HUES64 (cell line): Measurements from ENCODE around the gene WNT16.

Experiments
- H3K27ac ChIP-seq: 2 replicates; pipeline ENCODE4 v1.7.0; 2013; ENCODE audit warnings: low read depth, low read length, inconsistent platforms
- H3K27me3 ChIP-seq: 2 replicates; pipeline ENCODE4 v1.6.1; 2013; ENCODE audit warnings: mild to moderate bottlenecking, low read length; ENCODE audit not compliant: insufficient read depth
- H3K36me3 ChIP-seq: 2 replicates; pipeline ENCODE4 v1.6.1; 2013; ENCODE audit warnings: mild to moderate bottlenecking, low read length; ENCODE audit not compliant: insufficient read depth
- H3K4me1 ChIP-seq: 2 replicates; pipeline ENCODE4 v1.6.1; 2013; ENCODE audit warnings: mild to moderate bottlenecking, low read length, moderate library complexity; ENCODE audit not compliant: insufficient read depth
- H3K4me3 ChIP-seq: 2 replicates; pipeline ENCODE4 v1.5.1; 2013; ENCODE audit warnings: mild to moderate bottlenecking, low read length, moderate library complexity
- H3K9ac ChIP-seq: 2 replicates; pipeline ENCODE4 v1.6.1; 2013; ENCODE audit warnings: mild to moderate bottlenecking, low read depth, low read length
- H3K9me3 ChIP-seq: 2 replicates; pipeline ENCODE4 v1.6.1; 2013; ENCODE audit warnings: low read depth, low read length; ENCODE audit not compliant: insufficient read depth
- WGBS: fragments of 150-250, 120-280 bp; methylation state at CpG from one replicate; pipeline ENCODE4 v1.1.7; 2013; ENCODE audit warnings: missing lambda C conversion rate; 5-methylcytosine and 5-hydroxymethylcytosine counted together

The WNT16 gene

GRCh38 chr7:121382473-121382872 is 53.7 kb downstream of the WNT16 start:
- Histone ChIP-seq H3K27me3 (no peaks in the 10 kb centered on the region), H3K4me3 (no peak overlapping the region), H3K4me1 (no peaks in the 10 kb centered on the region), H3K9me3 (no peaks in the 10 kb centered on the region), H3K36me3 (peaks cover 43% of the 10 kb centered on the region), H3K27ac (no peak overlapping the region), H3K9ac (no peak overlapping the region)

- Histone ChIP-seq H3K4me3 (no peak overlapping the region), H3K27ac (no peak overlapping the region), H3K9ac (no peak overlapping the region), H3K27me3 (no peaks in the 10 kb centered on the region), H3K4me1 (peaks cover 3% of the 10 kb centered on the region; the same call in 1 of the 2 replicates), H3K9me3 (no peaks in the 10 kb centered on the region), H3K36me3 (peaks cover 34% of the 10 kb centered on the region)
- WGBS = 100% methylated on average over 1 of the region's 2 CpGs
Observed at GRCh38 chr7:121383235-121383910, 54.6 kb downstream of the WNT16 start.

- no peaks in the 10 kb centered on the region for H3K9me3 ChIP-seq
- H3K36me3 ChIP-seq = peaks cover 25% of the 10 kb centered on the region
- H3K4me1 ChIP-seq = peaks cover 8% of the 10 kb centered on the region; the same call in 1 of the 2 replicates
- no peak overlapping the region for H3K4me3 ChIP-seq
- 94% methylated on average over 2 of the region's 2 CpGs for WGBS
- no peak overlapping the region for H3K27ac ChIP-seq
- H3K27me3 ChIP-seq = no peaks in the 10 kb centered on the region
- H3K9ac ChIP-seq = no peak overlapping the region
Observed at GRCh38 chr7:121384265-121384664, 55.5 kb downstream of the WNT16 start.

- WGBS = 92% methylated on average over 4 of the region's 4 CpGs
- H3K27me3 ChIP-seq = no peaks in the 10 kb centered on the region
- H3K36me3 ChIP-seq = peaks cover 15% of the 10 kb centered on the region
- no peak overlapping the region for H3K4me3 ChIP-seq
- peaks cover 8% of the 10 kb centered on the region; the same call in 1 of the 2 replicates for H3K4me1 ChIP-seq
- H3K9ac ChIP-seq = no peak overlapping the region
- H3K27ac ChIP-seq = no peak overlapping the region
- no peaks in the 10 kb centered on the region for H3K9me3 ChIP-seq
Observed at GRCh38 chr7:121385056-121385799, 56.4 kb downstream of the WNT16 start.

GRCh38 chr7:121385800-121386179 is 57.0 kb downstream of the WNT16 start:
- H3K27me3 ChIP-seq = no peaks in the 10 kb centered on the region
- H3K4me1 ChIP-seq = peaks cover 8% of the 10 kb centered on the region; the same call in 1 of the 2 replicates
- no peak overlapping the region for H3K9ac ChIP-seq
- 88% methylated on average over 1 of the region's 1 CpG for WGBS
- H3K27ac ChIP-seq = no peak overlapping the region
- H3K9me3 ChIP-seq = no peaks in the 10 kb centered on the region
- peaks cover 14% of the 10 kb centered on the region for H3K36me3 ChIP-seq
- no peak overlapping the region for H3K4me3 ChIP-seq

- Histone ChIP-seq H3K27me3 (no peaks in the 10 kb centered on the region), H3K4me3 (no peak overlapping the region), H3K36me3 (peaks cover 13% of the 10 kb centered on the region; the same call in 1 of the 2 replicates), H3K9me3 (no peaks in the 10 kb centered on the region), H3K9ac (no peak overlapping the region), H3K4me1 (peaks cover 8% of the 10 kb centered on the region), H3K27ac (no peak overlapping the region)
- WGBS = 88% methylated on average over 1 of the region's 1 CpG
Observed at GRCh38 chr7:121388950-121389349, 60.1 kb downstream of the WNT16 start.

- Histone ChIP-seq H3K9me3 (no peaks in the 10 kb centered on the region), H3K4me1 (peaks cover 15% of the 10 kb centered on the region), H3K27me3 (no peaks in the 10 kb centered on the region), H3K36me3 (peaks cover 17% of the 10 kb centered on the region; the same call in 1 of the 2 replicates), H3K9ac (no peak overlapping the region), H3K4me3 (no peak overlapping the region), H3K27ac (no peak overlapping the region)
Observed at GRCh38 chr7:121390109-121390508, 61.3 kb downstream of the WNT16 start.

GRCh38 chr7:121390617-121391016 is 61.8 kb downstream of the WNT16 start:
- no CpG with 5 or more reads among the region's 2 CpGs for WGBS
- Histone ChIP-seq H3K9ac (no peak overlapping the region), H3K4me3 (no peak overlapping the region), H3K9me3 (no peaks in the 10 kb centered on the region), H3K27me3 (no peaks in the 10 kb centered on the region), H3K4me1 (peaks cover 18% of the 10 kb centered on the region), H3K36me3 (peaks cover 17% of the 10 kb centered on the region; the same call in 1 of the 2 replicates), H3K27ac (no peak overlapping the region)
